ENCODE results near the gene PGF.
"Not testable (repeated sequence)": the region's sequence is repeated elsewhere in the genome, so short reads cannot be mapped to it uniquely, and the experiment has no call there.

PGF gene

GRCh38 chr14:74945261-74945851, 10.0 kb downstream of the PGF start:
- no peak for DNase-seq (ENCODE audit: low read depth in 2 of 2, low spot score in 1 of 2)

GRCh38 chr14:74942608-74943007, 12.8 kb downstream of the PGF start:
- DNase-seq (ENCODE audit: low read depth in 2 of 2, low spot score in 1 of 2): no peak

- DNase-seq (ENCODE audit: low read depth in 2 of 2, low spot score in 1 of 2): no peak
Measured at GRCh38 chr14:74942181-74942580, 13.2 kb downstream of the PGF start.

GRCh38 chr14:74941676-74942097, 13.7 kb downstream of the PGF start:
- peak; percentile 31 to 38 for DNase-seq (ENCODE audit: low read depth in 2 of 2, low spot score in 1 of 2)

- DNase-seq (ENCODE audit: low read depth in 2 of 2, low spot score in 1 of 2): no peak
Measured at GRCh38 chr14:74940956-74941565, 14.3 kb downstream of the PGF start.

GRCh38 chr14:74938531-74939495, 16.6 kb downstream of the PGF start:
- no peak for DNase-seq (ENCODE audit: low read depth in 2 of 2, low spot score in 1 of 2)

- DNase-seq (ENCODE audit: low read depth in 2 of 2, low spot score in 1 of 2): no peak
Measured at GRCh38 chr14:74937171-74937570, 18.2 kb downstream of the PGF start.

GRCh38 chr14:74936731-74937130, 18.7 kb downstream of the PGF start:
- DNase-seq (ENCODE audit: low read depth in 2 of 2, low spot score in 1 of 2): no peak

GRCh38 chr14:74936151-74936550, 19.2 kb downstream of the PGF start:
- DNase-seq (ENCODE audit: low read depth in 2 of 2, low spot score in 1 of 2): no peak

- DNase-seq (ENCODE audit: low read depth in 2 of 2, low spot score in 1 of 2): no peak
Measured at GRCh38 chr14:74935360-74935680, 20.1 kb downstream of the PGF start.

GRCh38 chr14:74934476-74935359, 20.7 kb downstream of the PGF start:
- no peak for DNase-seq (ENCODE audit: low read depth in 2 of 2, low spot score in 1 of 2)

GRCh38 chr14:74934041-74934440, 21.4 kb downstream of the PGF start:
- DNase-seq (ENCODE audit: low read depth in 2 of 2, low spot score in 1 of 2): no peak

- not testable (repeated sequence) for DNase-seq (ENCODE audit: low read depth in 2 of 2, low spot score in 1 of 2)
Measured at GRCh38 chr14:74932936-74933335, 22.5 kb downstream of the PGF start.

- no peak for DNase-seq (ENCODE audit: low read depth in 2 of 2, low spot score in 1 of 2)
Measured at GRCh38 chr14:74932401-74932901, 22.9 kb downstream of the PGF start.

- DNase-seq (ENCODE audit: low read depth in 2 of 2, low spot score in 1 of 2): not testable (repeated sequence)
Measured at GRCh38 chr14:74931744-74932143, 23.7 kb downstream of the PGF start.

GRCh38 chr14:74929242-74929641, 26.2 kb downstream of the PGF start:
- no peak for DNase-seq (ENCODE audit: low read depth in 2 of 2, low spot score in 1 of 2)

GRCh38 chr14:74927225-74927624, 28.2 kb downstream of the PGF start:
- DNase-seq (ENCODE audit: low read depth in 2 of 2, low spot score in 1 of 2): no peak

GRCh38 chr14:74924061-74924460, 31.3 kb downstream of the PGF start:
- no peak for DNase-seq (ENCODE audit: low read depth in 2 of 2, low spot score in 1 of 2)

GRCh38 chr14:74922752-74923401, 32.5 kb downstream of the PGF start, which contains the start of gene RPS6KL1:
Gene RPS6KL1 (minus strand): TSS chr14:74923260. CDS start chr14:74921541, 1,719 bp downstream.
- peak in 1 of 2 donors; percentile 16 for DNase-seq (ENCODE audit: low read depth in 2 of 2, low spot score in 1 of 2)

All from stimulated activated CD8-positive, alpha-beta memory T cell treated with anti-CD3 and anti-CD28 coated beads, Interleukin-4, amount 100 ng/mL, for 4 hours (primary cell).